ENCODE results near the gene SLC25A34. TPM values are rescaled to one million over a fixed set of nuclear protein-coding genes. Genes with fewer than 3 reads are reported as not detected.

SLC25A34 gene
- polyA plus RNA-seq, 4 donors: 3.2 to 51.2 (median 24.8) TPM

GRCh38 chr1:15727021-15727420 lies 9.0 kb upstream of the SLC25A34 start:
- Histone ChIP-seq H3K4me1 (ENCODE audit: control insufficient read depth in 3 of 3, insufficient read depth in 2 of 3, low read depth in 1 of 3, low read length in 2 of 3) (no peaks in the 10 kb centered on the region), H3K9me3 (ENCODE audit: control insufficient read depth in 2 of 2, insufficient read depth in 1 of 2, low read depth in 1 of 2, low read length in 1 of 2) (no peaks in the 10 kb centered on the region), H3K27me3 (ENCODE audit: control insufficient read depth in 3 of 3, insufficient read depth in 3 of 3, low read length in 3 of 3) (no peaks in the 10 kb centered on the region), H3K4me3 (ENCODE audit: low read depth in 1 of 3, low read length in 3 of 3) (no peak overlapping the region), H3K36me3 (ENCODE audit: control insufficient read depth in 3 of 3, insufficient read depth in 2 of 3, low read depth in 1 of 3, low read length in 3 of 3) (peaks cover 19 to 96% (median 27%) of the 10 kb centered on the region in 3 donors), H3K27ac (ENCODE audit: low read depth in 1 of 3, low read length in 2 of 3) (no peak overlapping the region)
- 87 to 97% (median 96%) methylated on average over 20 to 21 of the region's 21 CpGs for WGBS, 3 donors
- DNase-seq: no peak
- no peak for FAIRE-seq

GRCh38 chr1:15727424-15727823 lies 8.6 kb upstream of the SLC25A34 start:
- no peaks in the 10 kb centered on the region for H3K9me3 ChIP-seq (ENCODE audit: control insufficient read depth in 2 of 2, insufficient read depth in 1 of 2, low read depth in 1 of 2, low read length in 1 of 2)
- H3K27me3 ChIP-seq (ENCODE audit: control insufficient read depth in 3 of 3, insufficient read depth in 3 of 3, low read length in 3 of 3): no peaks in the 10 kb centered on the region
- DNase-seq (no peak), FAIRE-seq (no peak)
- 88 to 94% (median 90%) methylated on average over 12 to 13 of the region's 13 CpGs for WGBS, 3 donors
- no peak overlapping the region for H3K4me3 ChIP-seq (ENCODE audit: low read depth in 1 of 3, low read length in 3 of 3)
- H3K36me3 ChIP-seq (ENCODE audit: control insufficient read depth in 3 of 3, insufficient read depth in 2 of 3, low read depth in 1 of 3, low read length in 3 of 3): peaks cover 23 to 96% (median 30%) of the 10 kb centered on the region in 3 donors
- no peaks in the 10 kb centered on the region for H3K4me1 ChIP-seq (ENCODE audit: control insufficient read depth in 3 of 3, insufficient read depth in 2 of 3, low read depth in 1 of 3, low read length in 2 of 3)
- H3K27ac ChIP-seq (ENCODE audit: low read depth in 1 of 3, low read length in 2 of 3): no peak overlapping the region

- H3K36me3 ChIP-seq (ENCODE audit: control insufficient read depth in 3 of 3, insufficient read depth in 2 of 3, low read depth in 1 of 3, low read length in 3 of 3): peaks cover 24 to 98% (median 35%) of the 10 kb centered on the region in 3 donors
- H3K27me3 ChIP-seq (ENCODE audit: control insufficient read depth in 3 of 3, insufficient read depth in 3 of 3, low read length in 3 of 3): no peaks in the 10 kb centered on the region
- no peak for FAIRE-seq
- no peak overlapping the region for H3K4me3 ChIP-seq (ENCODE audit: low read depth in 1 of 3, low read length in 3 of 3)
- H3K9me3 ChIP-seq (ENCODE audit: control insufficient read depth in 2 of 2, insufficient read depth in 1 of 2, low read depth in 1 of 2, low read length in 1 of 2): no peaks in the 10 kb centered on the region
- 94 to 96% (median 94%) methylated on average over 23 of the region's 23 CpGs for WGBS, 3 donors
- DNase-seq: no peak
- H3K4me1 ChIP-seq (ENCODE audit: control insufficient read depth in 3 of 3, insufficient read depth in 2 of 3, low read depth in 1 of 3, low read length in 2 of 3): no peaks in the 10 kb centered on the region
- no peak overlapping the region for H3K27ac ChIP-seq (ENCODE audit: low read depth in 1 of 3, low read length in 2 of 3)
These were observed 8.1 kb upstream of the SLC25A34 start for GRCh38 chr1:15727866-15728534.

GRCh38 chr1:15728937-15729657 lies 7.0 kb upstream of the SLC25A34 start:
- Histone ChIP-seq H3K27me3 (ENCODE audit: control insufficient read depth in 3 of 3, insufficient read depth in 3 of 3, low read length in 3 of 3) (no peaks in the 10 kb centered on the region), H3K36me3 (ENCODE audit: control insufficient read depth in 3 of 3, insufficient read depth in 2 of 3, low read depth in 1 of 3, low read length in 3 of 3) (peaks cover 24 to 99% (median 33%) of the 10 kb centered on the region in 3 donors), H3K27ac (ENCODE audit: low read depth in 1 of 3, low read length in 2 of 3) (no peak overlapping the region), H3K9me3 (ENCODE audit: control insufficient read depth in 2 of 2, insufficient read depth in 1 of 2, low read depth in 1 of 2, low read length in 1 of 2) (no peaks in the 10 kb centered on the region), H3K4me1 (ENCODE audit: control insufficient read depth in 3 of 3, insufficient read depth in 2 of 3, low read depth in 1 of 3, low read length in 2 of 3) (no peaks in the 10 kb centered on the region), H3K4me3 (ENCODE audit: low read depth in 1 of 3, low read length in 3 of 3) (no peak overlapping the region)
- DNase-seq (no peak), FAIRE-seq (no peak)
- WGBS, 3 donors: 86 to 91% (median 88%) methylated on average over 21 to 22 of the region's 22 CpGs

GRCh38 chr1:15730423-15730822 lies 5.6 kb upstream of the SLC25A34 start:
- FAIRE-seq: no peak
- peaks cover 24 to 99% (median 33%) of the 10 kb centered on the region in 3 donors for H3K36me3 ChIP-seq (ENCODE audit: control insufficient read depth in 3 of 3, insufficient read depth in 2 of 3, low read depth in 1 of 3, low read length in 3 of 3)
- no peaks in the 10 kb centered on the region for H3K9me3 ChIP-seq (ENCODE audit: control insufficient read depth in 2 of 2, insufficient read depth in 1 of 2, low read depth in 1 of 2, low read length in 1 of 2)
- WGBS, 3 donors: 94 to 95% (median 95%) methylated on average over 15 to 16 of the region's 16 CpGs
- DNase-seq: no peak
- H3K4me3 ChIP-seq (ENCODE audit: low read depth in 1 of 3, low read length in 3 of 3): no peak overlapping the region
- H3K27ac ChIP-seq (ENCODE audit: low read depth in 1 of 3, low read length in 2 of 3): no peak overlapping the region
- H3K4me1 ChIP-seq (ENCODE audit: control insufficient read depth in 3 of 3, insufficient read depth in 2 of 3, low read depth in 1 of 3, low read length in 2 of 3): peaks cover 0 to 8% (median 3%) of the 10 kb centered on the region in 3 donors
- H3K27me3 ChIP-seq (ENCODE audit: control insufficient read depth in 3 of 3, insufficient read depth in 3 of 3, low read length in 3 of 3): no peaks in the 10 kb centered on the region

- 88 to 95% (median 92%) methylated on average over 16 of the region's 16 CpGs for WGBS, 3 donors
- no peak overlapping the region for H3K4me3 ChIP-seq (ENCODE audit: low read depth in 1 of 3, low read length in 3 of 3)
- no peak for DNase-seq
- no peak overlapping the region for H3K27ac ChIP-seq (ENCODE audit: low read depth in 1 of 3, low read length in 2 of 3)
- H3K36me3 ChIP-seq (ENCODE audit: control insufficient read depth in 3 of 3, insufficient read depth in 2 of 3, low read depth in 1 of 3, low read length in 3 of 3): peaks cover 24 to 99% (median 33%) of the 10 kb centered on the region in 3 donors
- FAIRE-seq: no peak
- no peaks in the 10 kb centered on the region for H3K9me3 ChIP-seq (ENCODE audit: control insufficient read depth in 2 of 2, insufficient read depth in 1 of 2, low read depth in 1 of 2, low read length in 1 of 2)
- H3K27me3 ChIP-seq (ENCODE audit: control insufficient read depth in 3 of 3, insufficient read depth in 3 of 3, low read length in 3 of 3): no peaks in the 10 kb centered on the region
- peaks cover 0 to 13% (median 3%) of the 10 kb centered on the region in 3 donors for H3K4me1 ChIP-seq (ENCODE audit: control insufficient read depth in 3 of 3, insufficient read depth in 2 of 3, low read depth in 1 of 3, low read length in 2 of 3)
These were observed 5.1 kb upstream of the SLC25A34 start for GRCh38 chr1:15730936-15731335.

- WGBS, 3 donors: 92 to 93% (median 93%) methylated on average over 39 of the region's 39 CpGs
These were observed 4.0 kb upstream of the SLC25A34 start for GRCh38 chr1:15731735-15732685.

GRCh38 chr1:15732686-15733081 lies 3.4 kb upstream of the SLC25A34 start:
- H3K27me3 ChIP-seq (ENCODE audit: control insufficient read depth in 3 of 3, insufficient read depth in 3 of 3, low read length in 3 of 3): no peaks in the 10 kb centered on the region
- no peaks in the 10 kb centered on the region for H3K9me3 ChIP-seq (ENCODE audit: control insufficient read depth in 2 of 2, insufficient read depth in 1 of 2, low read depth in 1 of 2, low read length in 1 of 2)
- H3K27ac ChIP-seq (ENCODE audit: low read depth in 1 of 3, low read length in 2 of 3): no peak overlapping the region
- WGBS, 3 donors: 78 to 88% (median 81%) methylated on average over 7 of the region's 7 CpGs
- no peak overlapping the region for H3K4me3 ChIP-seq (ENCODE audit: low read depth in 1 of 3, low read length in 3 of 3)
- DNase-seq (no peak), FAIRE-seq (no peak)
- peaks cover 18 to 84% (median 25%) of the 10 kb centered on the region in 3 donors for H3K36me3 ChIP-seq (ENCODE audit: control insufficient read depth in 3 of 3, insufficient read depth in 2 of 3, low read depth in 1 of 3, low read length in 3 of 3)
- H3K4me1 ChIP-seq (ENCODE audit: control insufficient read depth in 3 of 3, insufficient read depth in 2 of 3, low read depth in 1 of 3, low read length in 2 of 3): peaks cover 0 to 30% (median 3%) of the 10 kb centered on the region in 3 donors

More at GRCh38 chr1:15731735-15732685, 4.0 kb upstream of the SLC25A34 start:
- Histone ChIP-seq H3K4me1 (ENCODE audit: control insufficient read depth in 3 of 3, insufficient read depth in 2 of 3, low read depth in 1 of 3, low read length in 2 of 3) (peaks cover 0 to 24% (median 3%) of the 10 kb centered on the region in 3 donors), H3K27me3 (ENCODE audit: control insufficient read depth in 3 of 3, insufficient read depth in 3 of 3, low read length in 3 of 3) (no peaks in the 10 kb centered on the region), H3K36me3 (ENCODE audit: control insufficient read depth in 3 of 3, insufficient read depth in 2 of 3, low read depth in 1 of 3, low read length in 3 of 3) (peaks cover 21 to 89% (median 32%) of the 10 kb centered on the region in 3 donors), H3K27ac (ENCODE audit: low read depth in 1 of 3, low read length in 2 of 3) (no peak overlapping the region), H3K4me3 (ENCODE audit: low read depth in 1 of 3, low read length in 3 of 3) (no peak overlapping the region), H3K9me3 (ENCODE audit: control insufficient read depth in 2 of 2, insufficient read depth in 1 of 2, low read depth in 1 of 2, low read length in 1 of 2) (no peaks in the 10 kb centered on the region)
- no peak for DNase-seq
- no peak for FAIRE-seq
